Progenitor cell of endocrine pancreas (in vitro differentiated cells): ENCODE results near the gene CSRP2. TPM values are rescaled to one million over a fixed set of nuclear protein-coding genes. Genes with fewer than 3 reads are reported as not detected.

Source experiments
- DNase-seq: peaks from one replicate; pipeline ENCODE4 v3.0.0; 2021; ENCODE audit warnings: low spot score; ENCODE audit not compliant: unreplicated experiment
- H3K27ac Mint-ChIP-seq: 2 replicates; pipeline ENCODE4 v1.8.0; 2021; ENCODE audit warnings: mild to moderate bottlenecking, moderate library complexity, mixed read lengths
- H3K27me3 Mint-ChIP-seq: 2 replicates; pipeline ENCODE4 v1.8.0; 2021; ENCODE audit warnings: mixed read lengths
- H3K36me3 Mint-ChIP-seq: 2 replicates; pipeline ENCODE4 v1.8.0; 2022; ENCODE audit warnings: mixed read lengths; ENCODE audit not compliant: insufficient read depth
- H3K4me1 Mint-ChIP-seq: 2 replicates; pipeline ENCODE4 v1.8.0; 2021; ENCODE audit warnings: low read depth, mixed read lengths
- H3K4me3 Mint-ChIP-seq: 2 replicates; pipeline ENCODE4 v1.8.0; 2021; ENCODE audit warnings: low read depth, mild to moderate bottlenecking, moderate library complexity, mixed read lengths
- H3K9me3 Mint-ChIP-seq: 2 replicates; pipeline ENCODE4 v1.8.0; 2021; ENCODE audit warnings: low read depth, mixed read lengths
- total RNA-seq: library from RNA; stranded (reverse); gene quantifications from 2 replicates; pipeline ENCODE4 v1.2.1, GENCODE V29; 2021
- TF ChIP-seq, protein P1 (sequence below): fragments of 200-600 bp; sonication (generic); IDR thresholded peaks from one replicate; pipeline ENCODE4 v1.5.0; 2021; ENCODE audit warnings: antibody characterized with exemption, mild to moderate bottlenecking; ENCODE audit not compliant: unreplicated experiment

CSRP2 gene
- total RNA-seq, 1 donor from 2014 or later = 96.1 TPM

DNA sequence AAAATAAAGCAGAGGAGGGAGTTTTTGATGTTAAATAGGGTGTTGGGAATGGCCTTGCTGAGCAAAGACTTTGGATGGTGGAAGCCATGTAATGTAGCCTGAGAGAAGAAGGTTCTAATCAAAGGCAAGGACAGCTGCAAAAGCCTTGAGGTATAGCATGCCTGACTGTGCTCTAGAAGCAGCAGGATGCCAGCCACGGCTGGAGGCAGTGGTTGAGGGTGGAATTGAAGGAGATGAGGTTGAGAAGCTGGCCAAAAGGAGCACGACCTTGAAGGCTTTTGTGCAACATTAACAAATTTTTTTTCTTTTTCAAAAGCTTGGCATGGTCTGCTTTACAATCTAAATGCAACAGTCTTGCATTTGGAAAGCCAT is 42.3 kb upstream of the CSRP2 start:
- Mint-ChIP-seq H3K9me3 (no peaks in the 10 kb centered on the region), H3K27ac (no peak overlapping the region), H3K4me3 (no peak overlapping the region), H3K4me1 (peaks cover 3% of the 10 kb centered on the region), H3K27me3 (no peaks in the 10 kb centered on the region), H3K36me3 (no peaks in the 10 kb centered on the region)
- DNase-seq = no peak
- TF ChIP-seq, protein P1, sequence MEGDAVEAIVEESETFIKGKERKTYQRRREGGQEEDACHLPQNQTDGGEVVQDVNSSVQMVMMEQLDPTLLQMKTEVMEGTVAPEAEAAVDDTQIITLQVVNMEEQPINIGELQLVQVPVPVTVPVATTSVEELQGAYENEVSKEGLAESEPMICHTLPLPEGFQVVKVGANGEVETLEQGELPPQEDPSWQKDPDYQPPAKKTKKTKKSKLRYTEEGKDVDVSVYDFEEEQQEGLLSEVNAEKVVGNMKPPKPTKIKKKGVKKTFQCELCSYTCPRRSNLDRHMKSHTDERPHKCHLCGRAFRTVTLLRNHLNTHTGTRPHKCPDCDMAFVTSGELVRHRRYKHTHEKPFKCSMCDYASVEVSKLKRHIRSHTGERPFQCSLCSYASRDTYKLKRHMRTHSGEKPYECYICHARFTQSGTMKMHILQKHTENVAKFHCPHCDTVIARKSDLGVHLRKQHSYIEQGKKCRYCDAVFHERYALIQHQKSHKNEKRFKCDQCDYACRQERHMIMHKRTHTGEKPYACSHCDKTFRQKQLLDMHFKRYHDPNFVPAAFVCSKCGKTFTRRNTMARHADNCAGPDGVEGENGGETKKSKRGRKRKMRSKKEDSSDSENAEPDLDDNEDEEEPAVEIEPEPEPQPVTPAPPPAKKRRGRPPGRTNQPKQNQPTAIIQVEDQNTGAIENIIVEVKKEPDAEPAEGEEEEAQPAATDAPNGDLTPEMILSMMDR = no peak

DNA sequence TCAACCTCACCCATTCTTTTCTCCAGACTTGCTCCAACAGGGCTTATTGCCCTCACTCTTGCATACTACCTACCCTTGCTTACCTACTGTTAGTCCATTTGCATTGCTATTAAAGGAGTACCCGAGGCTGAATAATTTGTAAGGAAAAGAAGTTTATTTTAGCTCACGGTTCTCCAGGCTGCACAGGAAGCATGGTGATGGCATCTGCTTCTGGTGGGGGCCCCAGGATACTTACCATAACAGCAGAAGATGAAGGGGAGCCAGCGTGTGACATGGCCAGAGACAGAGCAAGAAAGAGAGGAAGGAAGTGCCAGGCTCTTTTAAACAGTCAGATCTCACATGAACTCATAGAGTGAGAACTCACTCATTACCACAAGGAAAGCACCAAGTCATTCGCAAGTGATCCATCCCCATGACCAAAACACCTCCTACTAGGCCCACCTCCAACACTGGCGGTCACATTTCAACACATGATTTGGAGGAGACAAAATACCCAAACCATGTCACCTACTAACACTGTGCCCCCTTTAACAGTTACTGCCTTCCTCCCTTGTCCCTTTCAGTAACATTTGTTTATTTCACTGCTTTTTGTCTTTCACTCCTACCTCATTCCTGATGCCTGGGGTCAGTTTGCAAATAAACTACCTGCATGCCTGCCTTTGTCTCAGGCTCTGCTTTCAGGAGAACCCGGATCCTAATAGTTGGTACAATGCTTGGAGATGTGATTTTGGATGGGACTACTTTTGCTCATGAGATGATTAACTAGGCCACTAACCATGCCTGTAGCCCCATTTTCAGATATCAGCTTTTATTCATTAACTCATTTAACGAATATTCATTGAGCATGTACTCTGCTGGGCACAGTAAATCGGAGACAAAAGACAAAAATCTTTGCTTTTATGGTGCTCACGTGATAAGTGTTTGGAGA is 41.6 kb upstream of the CSRP2 start:
- Mint-ChIP-seq H3K4me1 (peaks cover 3% of the 10 kb centered on the region), H3K9me3 (no peaks in the 10 kb centered on the region), H3K36me3 (no peaks in the 10 kb centered on the region), H3K4me3 (no peak overlapping the region), H3K27me3 (no peaks in the 10 kb centered on the region), H3K27ac (no peak overlapping the region)
- DNase-seq = no peak
- TF ChIP-seq, protein P1 = no peak

DNA sequence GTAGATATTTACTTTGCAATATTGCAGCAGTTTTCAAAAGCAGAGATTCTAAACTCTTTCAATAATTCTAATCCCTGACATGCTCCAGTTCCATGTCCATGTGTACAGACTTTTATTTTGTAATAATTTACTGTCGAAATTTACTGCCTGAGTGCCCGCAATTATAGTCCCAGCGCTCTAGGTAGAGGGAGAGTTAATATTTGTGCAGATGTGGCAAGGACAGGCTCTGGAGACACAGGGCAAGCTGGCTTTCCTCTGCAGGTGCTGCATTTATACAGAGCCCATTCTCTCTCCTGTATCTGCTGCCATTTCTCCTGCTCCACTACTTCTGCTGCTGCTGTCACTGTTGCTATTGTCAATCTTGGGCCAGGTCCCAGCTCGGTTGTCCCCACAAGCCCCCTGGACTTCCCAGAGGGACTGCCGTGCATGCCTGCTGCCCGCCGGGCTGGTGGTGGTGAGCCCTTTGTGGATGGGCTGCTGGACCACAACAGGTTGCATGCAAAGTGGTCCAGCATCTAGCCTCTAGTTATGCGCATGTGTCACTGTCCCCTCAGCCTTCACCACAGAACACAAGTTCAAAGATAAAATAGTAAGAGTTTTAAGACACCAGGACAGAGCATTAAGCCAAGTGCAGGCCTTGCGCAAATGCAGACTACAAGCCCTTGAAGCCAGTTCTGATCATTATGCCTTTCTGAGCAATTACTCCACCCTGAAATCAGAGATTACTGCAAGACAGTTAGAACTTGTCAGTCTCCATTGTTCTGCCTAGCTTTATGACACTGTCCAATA is 40.8 kb upstream of the CSRP2 start:
- Mint-ChIP-seq H3K36me3 (no peaks in the 10 kb centered on the region), H3K27ac (no peak overlapping the region), H3K27me3 (no peaks in the 10 kb centered on the region), H3K9me3 (no peaks in the 10 kb centered on the region), H3K4me3 (no peak overlapping the region), H3K4me1 (peaks cover 3% of the 10 kb centered on the region)
- no peak for DNase-seq
- TF ChIP-seq, protein P1 = no peak

DNA sequence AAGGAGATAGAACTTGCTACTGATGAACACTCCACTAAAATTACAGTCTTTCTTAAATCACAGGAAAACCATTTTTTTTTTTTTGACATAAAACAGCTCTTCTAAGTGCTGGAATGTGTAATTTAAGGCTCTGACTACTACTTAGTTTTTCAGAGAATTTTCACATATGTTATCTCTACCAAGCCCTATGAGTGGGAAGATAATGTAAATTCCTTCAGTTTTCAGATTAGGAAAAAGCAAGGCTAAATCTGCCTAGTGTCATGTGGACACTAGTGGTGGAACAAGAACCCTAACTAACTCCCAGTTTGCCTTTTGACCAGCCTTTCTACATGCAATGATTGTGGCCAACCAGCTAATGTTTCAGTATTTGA is 37.3 kb upstream of the CSRP2 start:
- no peak for DNase-seq
- Mint-ChIP-seq H3K36me3 (no peaks in the 10 kb centered on the region), H3K27me3 (no peaks in the 10 kb centered on the region), H3K27ac (no peak overlapping the region), H3K9me3 (no peaks in the 10 kb centered on the region), H3K4me3 (no peak overlapping the region), H3K4me1 (no peaks in the 10 kb centered on the region)
- TF ChIP-seq, protein P1 = no peak

DNA sequence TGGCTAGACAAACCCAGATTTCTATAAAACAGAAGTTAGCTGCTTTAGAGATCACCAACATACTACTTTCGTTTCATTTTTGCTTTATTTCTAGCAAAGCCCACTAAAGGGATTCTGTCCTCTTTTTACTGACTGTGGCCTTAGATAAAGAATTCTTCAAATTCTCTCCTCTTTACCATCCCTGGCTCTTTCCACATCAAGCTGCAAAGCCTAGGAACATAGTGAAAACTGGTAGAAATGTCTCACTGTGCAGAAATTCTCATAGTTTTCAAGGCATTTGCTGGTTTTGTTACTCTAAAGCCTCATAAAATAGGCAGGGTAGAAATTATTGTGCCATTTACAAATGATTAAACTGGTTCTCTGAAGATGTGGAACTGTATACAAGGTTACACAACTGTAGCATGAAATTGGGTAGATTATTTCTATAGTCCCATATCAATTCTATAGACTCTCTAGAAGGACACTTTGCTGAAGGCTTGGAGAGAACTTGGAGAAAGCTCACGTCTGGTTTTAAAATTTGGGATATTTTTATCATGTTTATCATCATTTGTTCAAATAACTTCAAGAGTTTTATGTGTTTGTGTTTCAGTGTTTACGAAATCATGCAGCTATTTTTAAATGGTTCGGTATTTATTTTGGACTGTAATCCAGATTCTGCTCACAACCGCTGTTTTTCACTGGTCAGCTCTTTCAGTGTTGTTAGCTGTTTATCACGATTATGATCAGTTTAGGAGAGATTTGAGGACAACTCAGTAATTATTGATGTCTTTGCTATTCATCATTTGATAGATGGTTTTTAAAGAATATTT is 36.7 kb upstream of the CSRP2 start:
- Mint-ChIP-seq H3K27ac (no peak overlapping the region), H3K36me3 (no peaks in the 10 kb centered on the region)

More for the DNA sequence above, 36.7 kb upstream of the CSRP2 start:
- Mint-ChIP-seq H3K4me3 (no peak overlapping the region), H3K9me3 (no peaks in the 10 kb centered on the region), H3K4me1 (no peaks in the 10 kb centered on the region), H3K27me3 (no peaks in the 10 kb centered on the region)
- no peak for DNase-seq
- TF ChIP-seq, protein P1 = no peak
